Panc1 (cell line): ENCODE measurements around the gene KISS1R. TPM values are rescaled to one million over a fixed set of nuclear protein-coding genes. Genes with fewer than 3 reads are reported as not detected.

Source experiments
- ATAC-seq: fragments of 200-7000 bp; cut with Tn5 transposase; 2 replicates; pipeline ENCODE4 v1.9.1; 2020; ENCODE audit warnings: mild to moderate bottlenecking, moderate library complexity
- BruUV-seq: library from RNA; stranded (reverse); fragments of 400-500 nt; replicated peaks from 2 replicates; lab custom pipeline; 2021; lab: Mats Ljungman, UMichigan
- CTCF ChIA-PET: fragments of 300-600 bp; sonication (Branson Sonifier 250); formaldehyde crosslinking; loops from one replicate; lab custom pipeline; 2022; ENCODE audit warnings: antibody characterized with exemption; lab: Charles Lee
- POLR2A ChIA-PET: fragments of 300-600 bp; sonication (Branson Sonifier 250); formaldehyde crosslinking; loops from one replicate; lab custom pipeline; 2022; ENCODE audit warnings: antibody characterized with exemption; lab: Charles Lee
- DNase-seq: peaks from one replicate; pipeline ENCODE4 v3.0.0-alpha.2; 2010; ENCODE audit warnings: low read depth, low spot score
- H3K27ac ChIP-seq: 2 replicates; pipeline ENCODE4 v1.5.1; 2011; ENCODE audit warnings: mild to moderate bottlenecking, low read length, inconsistent platforms
- H3K27me3 ChIP-seq: fragments of 200-500 bp; sonication (Bioruptor generic); 2 replicates; pipeline ENCODE4 v1.6.0; 2014; ENCODE audit warnings: low read length, inconsistent platforms; ENCODE audit not compliant: control insufficient read depth, insufficient read depth
- H3K36me3 ChIP-seq: fragments of 200-500 bp; sonication (Bioruptor generic); 2 replicates; pipeline ENCODE4 v1.5.1; 2014; ENCODE audit warnings: inconsistent platforms, mild to moderate bottlenecking, low read length, moderate library complexity; ENCODE audit not compliant: control insufficient read depth, insufficient read depth
- H3K4me1 ChIP-seq: 2 replicates; pipeline ENCODE4 v1.5.1; 2011; ENCODE audit warnings: inconsistent platforms, mild to moderate bottlenecking, low read length, moderate library complexity; ENCODE audit not compliant: control insufficient read depth, insufficient read depth
- H3K4me3 ChIP-seq, 2 experiments: 2 replicates each; pipeline ENCODE4 v1.5.1; 2011 to 2012; ENCODE audit warnings: low read depth in 2 of 2, low read length in 2 of 2, mild to moderate bottlenecking in 2 of 2, inconsistent platforms in 1 of 2, moderate library complexity in 1 of 2
- H3K9me3 ChIP-seq: fragments of 200-500 bp; sonication (Bioruptor generic); 2 replicates; pipeline ENCODE4 v1.5.1; 2014; ENCODE audit warnings: low read depth, mild to moderate bottlenecking, inconsistent platforms, low read length, moderate library complexity; ENCODE audit not compliant: control insufficient read depth, insufficient read depth
- CTCF ChIP-seq: fragments of 450-650 bp; IDR thresholded peaks from 2 replicates; pipeline ENCODE4 v1.5.1; 2017; ENCODE audit warnings: mild to moderate bottlenecking
- POLR2AphosphoS5 ChIP-seq: IDR thresholded peaks from 2 replicates; pipeline ENCODE4 v1.6.1; 2012; ENCODE audit warnings: mild to moderate bottlenecking, low read depth, low read length, moderate library complexity
- REST ChIP-seq, 2 experiments: IDR thresholded peaks; 2 replicates each; pipeline ENCODE4 v1.6.1; 2011 to 2012; ENCODE audit warnings: low read depth in 2 of 2, control low read depth in 1 of 2, low read length in 1 of 2, mild to moderate bottlenecking in 1 of 2, moderate library complexity in 1 of 2; ENCODE audit not compliant: insufficient read depth in 1 of 2
- SIN3A ChIP-seq: IDR thresholded peaks from 2 replicates; pipeline ENCODE4 v1.6.1; 2012; ENCODE audit warnings: low read depth, mild to moderate bottlenecking, low read length, moderate library complexity, borderline replicate concordance; ENCODE audit not compliant: insufficient read depth
- TCF7L2 ChIP-seq: IDR thresholded peaks from 2 replicates; pipeline ENCODE4 v1.6.1; 2011; ENCODE audit warnings: mild to moderate bottlenecking, low read depth, low read length, inconsistent platforms
- in situ Hi-C: cut with HindIII; loops from 2 replicates; pipeline ENCODE4 v1.10.0; 2016; ENCODE audit warnings: low sequenced_read_pairs, low pct_unique_long_range_greater_than_20kb
- intact Hi-C: fragments of 100-400 bp; cut with micrococcal nuclease; formaldehyde crosslinking; loops from one replicate; pipeline ENCODE4 v1.10.0; 2022; ENCODE audit not compliant: unreplicated experiment
- total RNA-seq: library from RNA; stranded (reverse); gene quantifications from one replicate; pipeline ENCODE4 v1.2.1, GENCODE V29; 2021; ENCODE audit not compliant: unreplicated experiment

The KISS1R gene
- total RNA-seq, 1 experiment from 2014 or later: 0.92 TPM

GRCh38 chr19:961866-962620 lies 44.9 kb downstream of the KISS1R start:
- intact Hi-C loops: no loop called here
- ChIA-PET CTCF (no interaction called here), POLR2A (no interaction called here)
- DNase-seq: no peak
- H3K27me3 ChIP-seq: no peaks in the 10 kb centered on the region
- no peak overlapping the region for H3K27ac ChIP-seq
- TF ChIP-seq TCF7L2 (no peak), POLR2AphosphoS5 (no peak), SIN3A (no peak), CTCF (no peak), REST (IDR thresholded peaks at IDR 0.05; ENCODE audit: insufficient read depth in 1 of 2, low read depth in 2 of 2, low read length in 1 of 2) (no peak)
- no TSS peak for BruUV-seq
- in situ Hi-C loops: no loop called here
- H3K4me1 ChIP-seq: peaks cover 11% of the 10 kb centered on the region
- ATAC-seq: no peak
- H3K9me3 ChIP-seq: no peaks in the 10 kb centered on the region
- no peak overlapping the region for H3K4me3 ChIP-seq
- H3K36me3 ChIP-seq: no peaks in the 10 kb centered on the region

GRCh38 chr19:962683-963400 lies 45.7 kb downstream of the KISS1R start:
- in situ Hi-C loops: no loop called here
- Histone ChIP-seq H3K27me3 (no peaks in the 10 kb centered on the region), H3K27ac (no peak overlapping the region), H3K36me3 (no peaks in the 10 kb centered on the region), H3K4me1 (peaks cover 5% of the 10 kb centered on the region; the same call in 1 of the 2 replicates), H3K9me3 (no peaks in the 10 kb centered on the region), H3K4me3 (no peak overlapping the region)
- ChIA-PET CTCF (no interaction called here), POLR2A (no interaction called here)
- TF ChIP-seq REST (IDR thresholded peaks at IDR 0.05; ENCODE audit: insufficient read depth in 1 of 2, low read depth in 2 of 2, low read length in 1 of 2): no peak
- TF ChIP-seq SIN3A: no peak
- TF ChIP-seq TCF7L2: no peak
- TF ChIP-seq CTCF: no peak
- no peak for TF ChIP-seq POLR2AphosphoS5
- intact Hi-C loops: no loop called here
- BruUV-seq: no TSS peak
- ATAC-seq: no peak
- DNase-seq: no peak
